ENCODE measurements around the gene PISD. TPM values are rescaled to one million over a fixed set of nuclear protein-coding genes. Genes with fewer than 3 reads are reported as not detected.
"Not testable (repeated sequence)": the region's sequence is repeated elsewhere in the genome, so short reads cannot be mapped to it uniquely, and the experiment has no call there.

The PISD gene
- 64.9 TPM for total RNA-seq
- 27.3 TPM for polyA plus RNA-seq (ENCODE audit: insufficient read depth, low read depth, low replicate concordance)
- long read RNA-seq, donor 1, partial matches to known transcripts, result 0 of 2 reads
- long read RNA-seq, donor 1, other reads (novel, unspliced or antisense), result 0 of 2 reads
- long read RNA-seq, donor 2, partial matches to known transcripts, result 0 of 4 reads
- long read RNA-seq, donor 2, other reads (novel, unspliced or antisense), result 0 of 4 reads
- long read RNA-seq, donor 3, partial matches to known transcripts, result 0 of 6 reads
- long read RNA-seq, donor 3, other reads (novel, unspliced or antisense), result 0 of 6 reads
- long read RNA-seq, donor 4, transcript PISD-209 (8 exons, 1,963 nt), result major isoform, 6 of 6 reads
- long read RNA-seq, donor 4, partial matches to known transcripts, result 0 of 6 reads
- long read RNA-seq, donor 4, other reads (novel, unspliced or antisense), result 0 of 6 reads
- long read RNA-seq, donor 5, result 0 reads
- long read RNA-seq, donor 6, partial matches to known transcripts, result 0 of 1 reads
- long read RNA-seq, donor 6, other reads (novel, unspliced or antisense), result 0 of 1 reads
- long read RNA-seq, donor 7, transcript PISD-209 (8 exons, 1,963 nt), result major isoform, 19 of 93 reads
- long read RNA-seq, donor 7, partial matches to known transcripts, result 10 of 93 reads
- long read RNA-seq, donor 7, other reads (novel, unspliced or antisense), result 62 of 93 reads
- long read RNA-seq, donor 8, transcript PISD-209 (8 exons, 1,963 nt), result major isoform, 6 of 6 reads
- long read RNA-seq, donor 8, partial matches to known transcripts, result 0 of 6 reads
- long read RNA-seq, donor 8, other reads (novel, unspliced or antisense), result 0 of 6 reads
- long read RNA-seq, donor 9, transcript PISD-209 (8 exons, 1,963 nt), result major isoform, 5 of 5 reads
- long read RNA-seq, donor 9, partial matches to known transcripts, result 0 of 5 reads
- long read RNA-seq, donor 9, other reads (novel, unspliced or antisense), result 0 of 5 reads
- long read RNA-seq, donor 10, partial matches to known transcripts, result 0 of 1 reads
- long read RNA-seq, donor 10, other reads (novel, unspliced or antisense), result 0 of 1 reads

DNA sequence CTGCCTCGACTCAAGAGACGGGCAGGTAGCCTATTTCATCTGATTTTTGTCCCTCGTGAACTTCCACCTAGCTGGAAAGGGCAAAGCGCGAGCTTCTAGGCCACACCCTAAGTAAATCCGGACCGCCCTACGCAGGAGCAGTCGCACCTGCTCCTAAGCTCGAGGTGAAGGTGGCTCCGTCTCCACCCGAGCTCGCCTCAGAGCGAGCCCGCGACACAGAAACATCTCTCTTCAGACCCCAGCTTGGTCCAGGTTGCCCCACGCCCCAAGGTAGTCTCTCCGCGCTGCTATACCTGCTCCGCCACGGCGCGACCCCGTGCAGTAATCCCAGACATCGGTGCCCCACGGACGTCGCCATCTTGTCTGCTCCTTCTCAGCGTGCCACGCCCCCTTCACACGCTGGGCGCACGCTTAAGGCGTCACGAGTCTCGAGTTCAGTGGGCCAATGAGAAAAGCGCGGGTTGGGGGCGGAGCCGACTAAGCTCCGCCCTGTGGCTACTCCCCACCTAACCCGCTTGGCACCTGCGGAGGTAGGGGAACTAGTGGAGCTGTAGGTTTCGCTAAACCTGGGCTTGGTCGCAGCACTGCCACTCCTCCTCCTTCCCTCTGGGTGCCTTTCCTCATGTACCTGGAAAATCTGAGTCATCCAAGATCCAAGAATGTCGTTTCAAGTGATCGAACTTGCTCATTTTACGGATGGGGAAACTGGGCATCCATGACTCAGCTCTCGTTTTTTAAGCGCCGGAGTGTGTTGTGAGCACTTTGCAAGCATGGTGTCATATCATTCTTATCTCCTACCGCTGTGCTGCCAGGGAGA lies at the start of gene PISD:
TSS of gene PISD (minus strand) at position 365 of the 817 bp plus-strand sequence. CDS start at position 358, 7 bp downstream.
- no peak for FAIRE-seq
- intact Hi-C loops (cut with DNase I), result no loop called here
- TF ChIP-seq, protein P1, sequence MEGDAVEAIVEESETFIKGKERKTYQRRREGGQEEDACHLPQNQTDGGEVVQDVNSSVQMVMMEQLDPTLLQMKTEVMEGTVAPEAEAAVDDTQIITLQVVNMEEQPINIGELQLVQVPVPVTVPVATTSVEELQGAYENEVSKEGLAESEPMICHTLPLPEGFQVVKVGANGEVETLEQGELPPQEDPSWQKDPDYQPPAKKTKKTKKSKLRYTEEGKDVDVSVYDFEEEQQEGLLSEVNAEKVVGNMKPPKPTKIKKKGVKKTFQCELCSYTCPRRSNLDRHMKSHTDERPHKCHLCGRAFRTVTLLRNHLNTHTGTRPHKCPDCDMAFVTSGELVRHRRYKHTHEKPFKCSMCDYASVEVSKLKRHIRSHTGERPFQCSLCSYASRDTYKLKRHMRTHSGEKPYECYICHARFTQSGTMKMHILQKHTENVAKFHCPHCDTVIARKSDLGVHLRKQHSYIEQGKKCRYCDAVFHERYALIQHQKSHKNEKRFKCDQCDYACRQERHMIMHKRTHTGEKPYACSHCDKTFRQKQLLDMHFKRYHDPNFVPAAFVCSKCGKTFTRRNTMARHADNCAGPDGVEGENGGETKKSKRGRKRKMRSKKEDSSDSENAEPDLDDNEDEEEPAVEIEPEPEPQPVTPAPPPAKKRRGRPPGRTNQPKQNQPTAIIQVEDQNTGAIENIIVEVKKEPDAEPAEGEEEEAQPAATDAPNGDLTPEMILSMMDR (IDR thresholded peaks at IDR 0.05; ENCODE audit: borderline replicate concordance, extremely low read depth, insufficient read depth), result no peak

DNA sequence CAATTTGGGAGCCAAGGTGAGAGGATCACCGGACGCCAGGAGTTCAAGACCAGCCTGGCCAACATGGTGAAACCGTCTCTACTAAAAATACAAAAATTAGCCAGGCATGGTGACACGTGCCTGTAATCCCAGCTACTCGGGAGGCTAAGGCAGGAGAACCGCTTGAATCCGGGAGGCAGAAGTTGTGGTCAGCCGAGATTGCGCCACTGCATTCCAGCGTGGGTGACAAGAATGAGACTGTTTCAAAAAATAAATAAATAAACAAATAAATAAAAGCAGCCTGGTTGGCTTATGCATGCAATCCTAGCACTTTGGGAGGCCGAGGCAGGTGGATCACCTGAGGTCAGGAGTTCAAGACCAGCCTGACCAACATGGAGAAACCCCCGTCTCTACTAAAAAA lies 49.2 kb upstream of the PISD start:
- H3K9me3 ChIP-seq (ENCODE audit: control insufficient read depth in 2 of 3, insufficient read depth in 1 of 3, low read length in 3 of 3); DNase-seq; H3K4me3 ChIP-seq (ENCODE audit: low read length in 3 of 3); H3K9ac ChIP-seq (ENCODE audit: low read length in 3 of 3); FAIRE-seq; H3K4me1 ChIP-seq (ENCODE audit: control insufficient read depth in 2 of 3, insufficient read depth in 2 of 3, low read depth in 1 of 3, low read length in 3 of 3); H3K27me3 ChIP-seq (ENCODE audit: control insufficient read depth, insufficient read depth, low read length); H3K27ac ChIP-seq (ENCODE audit: low read depth in 2 of 2, low read length in 2 of 2); intact Hi-C loops (cut with DNase I): not testable (repeated sequence)
- H3K36me3 ChIP-seq (ENCODE audit: control insufficient read depth in 2 of 3, insufficient read depth in 3 of 3, low read length in 3 of 3), result peaks cover 7 to 45% (median 33%) of the 10 kb centered on the region in 3 donors

More for the DNA sequence above, at the start of gene PISD:
- Histone ChIP-seq H3K27ac (ENCODE audit: low read depth in 2 of 2, low read length in 2 of 2) (peak within 1 kb of the TSS; percentile 91 to 95), H3K27me3 (ENCODE audit: control insufficient read depth, insufficient read depth, low read length) (no peaks in the 10 kb centered on the region), H3K9ac (ENCODE audit: low read length in 3 of 3) (peak within 1 kb of the TSS; percentile 71 to 84 (median 77)), H3K36me3 (ENCODE audit: control insufficient read depth in 2 of 3, insufficient read depth in 3 of 3, low read length in 3 of 3) (no peaks in the 10 kb centered on the region), H3K4me3 (ENCODE audit: low read length in 3 of 3) (peak within 1 kb of the TSS; percentile 94 to 98 (median 95)), H3K4me1 (ENCODE audit: control insufficient read depth in 2 of 3, insufficient read depth in 2 of 3, low read depth in 1 of 3, low read length in 3 of 3) (peaks cover 0 to 3% (median 2%) of the 10 kb centered on the region in 3 donors), H3K9me3 (ENCODE audit: control insufficient read depth in 2 of 3, insufficient read depth in 1 of 3, low read length in 3 of 3) (no peaks in the 10 kb centered on the region)
- DNase-seq, result peak; percentile 96 to 99 (median 98)

DNA sequence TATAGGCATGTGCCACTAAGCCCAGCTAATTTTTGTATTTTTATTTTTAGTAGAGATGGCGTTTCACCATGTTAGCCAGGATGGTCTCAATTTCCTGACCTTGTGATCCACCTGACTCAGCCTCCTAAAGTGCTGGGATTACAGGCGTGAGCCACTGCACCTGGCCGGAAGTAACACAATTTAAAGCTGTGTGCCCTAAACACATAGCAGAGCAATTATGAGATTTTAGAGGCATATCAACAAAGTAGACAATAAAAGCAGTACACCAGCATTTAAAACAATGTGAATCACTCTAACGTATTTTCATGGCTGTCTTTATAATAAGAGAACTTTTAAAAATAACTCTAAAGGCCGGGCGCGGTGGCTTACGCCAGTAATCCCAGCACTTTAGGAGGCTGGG lies 45.5 kb upstream of the PISD start:
- no peaks in the 10 kb centered on the region for H3K9me3 ChIP-seq (ENCODE audit: control insufficient read depth in 2 of 3, insufficient read depth in 1 of 3, low read length in 3 of 3)
- intact Hi-C loops (cut with DNase I), result no loop called here
- no peaks in the 10 kb centered on the region for H3K27me3 ChIP-seq (ENCODE audit: control insufficient read depth, insufficient read depth, low read length)
- no peak overlapping the region for H3K4me3 ChIP-seq (ENCODE audit: low read length in 3 of 3)
- FAIRE-seq (no peak), DNase-seq (no peak)
- H3K36me3 ChIP-seq (ENCODE audit: control insufficient read depth in 2 of 3, insufficient read depth in 3 of 3, low read length in 3 of 3), result peaks cover 4 to 30% (median 14%) of the 10 kb centered on the region in 3 donors
- H3K9ac ChIP-seq (ENCODE audit: low read length in 3 of 3), result no peak overlapping the region
- TF ChIP-seq, protein P1 (IDR thresholded peaks at IDR 0.05; ENCODE audit: borderline replicate concordance, extremely low read depth, insufficient read depth), result no peak
- H3K4me1 ChIP-seq (ENCODE audit: control insufficient read depth in 2 of 3, insufficient read depth in 2 of 3, low read depth in 1 of 3, low read length in 3 of 3), result no peaks in the 10 kb centered on the region
- H3K27ac ChIP-seq (ENCODE audit: low read depth in 2 of 2, low read length in 2 of 2), result no peak overlapping the region
